SU-DHL-6 (cell line): Measurements from ENCODE around the gene GK.

Source experiments
- CTCF ChIP-seq: fragments of 200-600 bp; sonication (generic); IDR thresholded peaks from one replicate; pipeline ENCODE4 v1.5.1; 2017; ENCODE audit warnings: antibody characterized with exemption, mild to moderate bottlenecking, low read length, moderate library complexity; ENCODE audit not compliant: insufficient read depth, poor library complexity, severe bottlenecking
- EZH2phosphoT487 ChIP-seq: fragments of 200-600 bp; sonication (generic), shearing (Covaris generic); conservative IDR thresholded peaks from 2 replicates; pipeline ENCODE4 v1.6.1; 2018; ENCODE audit warnings: mild to moderate bottlenecking, antibody characterized with exemption, low read length, moderate library complexity, mixed read lengths

- TF ChIP-seq EZH2phosphoT487 (no peak), CTCF (no peak)
Measured at GRCh38 chrX:30668581-30668980, 15.4 kb downstream of the GK start.
